Suprapubic skin (tissue), 3 donors: ENCODE data around the gene PDE6C.

Source experiments
- CTCF ChIP-seq, 2 donors: fragments of 200-600 bp in 1 of 2; fragments of 450-650 bp in 1 of 2; sonication (generic) in 1 of 2; IDR thresholded peaks; one replicate each; pipeline ENCODE4 v1.5.1; 2016 to 2019; ENCODE audit warnings: antibody characterized with exemption in 2 of 2, mild to moderate bottlenecking in 1 of 2, moderate library complexity in 1 of 2
- POLR2A ChIP-seq, 2 donors: fragments of 450-650 bp; IDR thresholded peaks; one replicate each; pipeline ENCODE4 v1.6.1; 2017; ENCODE audit warnings: antibody characterized with exemption in 2 of 2, mild to moderate bottlenecking in 2 of 2, moderate library complexity in 2 of 2

- TF ChIP-seq CTCF (IDR thresholded peaks at IDR 0.05) (no peak), POLR2A (IDR thresholded peaks at IDR 0.05) (no peak)
Observed at GRCh38 chr10:93591065-93591808, 21.1 kb upstream of the PDE6C start.
